B cell (primary cell): ENCODE data around the gene FASLG.
"Not testable (repeated sequence)": the region's sequence is repeated elsewhere in the genome, so short reads cannot be mapped to it uniquely, and the experiment has no call there.

Source experiments
- EZH2 ChIP-seq: IDR thresholded peaks from 2 replicates; pipeline ENCODE4 v1.6.1; 2012; ENCODE audit warnings: borderline replicate concordance, low read depth, mild to moderate bottlenecking, moderate library complexity, low read length; ENCODE audit not compliant: insufficient read depth, poor library complexity, severe bottlenecking
- TF ChIP-seq, protein P1 (sequence below): fragments of 200-600 bp; IDR thresholded peaks from one replicate; pipeline ENCODE4 v1.8.0; 2022; ENCODE audit warnings: antibody characterized with exemption, mild to moderate bottlenecking

DNA sequence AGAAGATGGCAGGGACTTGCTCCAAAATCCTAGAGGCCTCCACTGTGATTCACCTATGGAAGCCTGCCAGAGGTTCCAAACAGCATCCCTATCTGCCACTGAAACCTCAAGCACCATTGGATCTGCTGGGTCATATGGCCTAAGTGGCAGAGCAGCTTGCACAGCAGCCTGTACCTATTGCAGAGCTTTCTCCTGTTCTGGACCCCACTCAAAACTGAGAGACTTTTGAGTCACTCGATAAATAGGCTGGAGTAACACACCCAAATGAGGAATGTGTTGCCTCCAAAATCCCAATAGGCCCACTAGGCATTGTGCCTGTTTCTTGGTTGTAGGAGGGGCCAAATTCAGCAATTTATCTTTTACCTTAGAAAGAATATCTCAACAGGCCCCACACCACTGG, 32.0 kb downstream of the FASLG start:
- TF ChIP-seq, protein P1, sequence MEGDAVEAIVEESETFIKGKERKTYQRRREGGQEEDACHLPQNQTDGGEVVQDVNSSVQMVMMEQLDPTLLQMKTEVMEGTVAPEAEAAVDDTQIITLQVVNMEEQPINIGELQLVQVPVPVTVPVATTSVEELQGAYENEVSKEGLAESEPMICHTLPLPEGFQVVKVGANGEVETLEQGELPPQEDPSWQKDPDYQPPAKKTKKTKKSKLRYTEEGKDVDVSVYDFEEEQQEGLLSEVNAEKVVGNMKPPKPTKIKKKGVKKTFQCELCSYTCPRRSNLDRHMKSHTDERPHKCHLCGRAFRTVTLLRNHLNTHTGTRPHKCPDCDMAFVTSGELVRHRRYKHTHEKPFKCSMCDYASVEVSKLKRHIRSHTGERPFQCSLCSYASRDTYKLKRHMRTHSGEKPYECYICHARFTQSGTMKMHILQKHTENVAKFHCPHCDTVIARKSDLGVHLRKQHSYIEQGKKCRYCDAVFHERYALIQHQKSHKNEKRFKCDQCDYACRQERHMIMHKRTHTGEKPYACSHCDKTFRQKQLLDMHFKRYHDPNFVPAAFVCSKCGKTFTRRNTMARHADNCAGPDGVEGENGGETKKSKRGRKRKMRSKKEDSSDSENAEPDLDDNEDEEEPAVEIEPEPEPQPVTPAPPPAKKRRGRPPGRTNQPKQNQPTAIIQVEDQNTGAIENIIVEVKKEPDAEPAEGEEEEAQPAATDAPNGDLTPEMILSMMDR = not testable (repeated sequence)
- not testable (repeated sequence) for TF ChIP-seq EZH2
